HepG2 (cell line): ENCODE data around the gene PRKAR2B. TPM values are rescaled to one million over a fixed set of nuclear protein-coding genes. Genes with fewer than 3 reads are reported as not detected.
A peak's percentile ranks its signal among the peaks of the same experiment; 100 is the strongest.

Experiments used
- ATF2 ChIP-seq: sonication (generic); formaldehyde crosslinking; IDR thresholded peaks from 2 replicates; pipeline ENCODE4 v1.4.0; 2020; ENCODE audit warnings: missing genetic modification reagents
- ATF3 ChIP-seq: sonication (generic); formaldehyde crosslinking; IDR thresholded peaks from 2 replicates; pipeline ENCODE4 v1.4.0; 2020; ENCODE audit warnings: missing genetic modification reagents
- CBX2 ChIP-seq, 2 experiments: fragments of 200-600 bp in 1 of 2; sonication (generic); formaldehyde crosslinking in 1 of 2; IDR thresholded peaks; 2 replicates each; pipeline versions ENCODE4 v1.7.0 to v1.8.1; 2018 to 2022; ENCODE audit warnings: low read depth in 2 of 2, low read length in 1 of 2, mild to moderate bottlenecking in 1 of 2, missing genetic modification reagents in 1 of 2
- CSRNP1 ChIP-seq: sonication (generic); formaldehyde crosslinking; IDR thresholded peaks from 2 replicates; pipeline ENCODE4 v1.8.1; 2023; ENCODE audit warnings: mild to moderate bottlenecking, missing genetic modification reagents
- KDM5A ChIP-seq: fragments of 200-600 bp; sonication (generic); IDR thresholded peaks from 2 replicates; pipeline ENCODE4 v1.7.0; 2018; ENCODE audit warnings: antibody characterized with exemption, mild to moderate bottlenecking, low read length, borderline replicate concordance
- NFRKB ChIP-seq: fragments of 450-650 bp; IDR thresholded peaks from 2 replicates; pipeline ENCODE4 v1.6.1; 2017
- NR2C2 ChIP-seq: sonication (generic); formaldehyde crosslinking; IDR thresholded peaks from 2 replicates; pipeline ENCODE4 v1.4.0; 2020; ENCODE audit warnings: missing genetic modification reagents, mild to moderate bottlenecking, moderate library complexity, borderline replicate concordance
- PCBP1 ChIP-seq: fragments of 200-400 bp; formaldehyde crosslinking; IDR thresholded peaks from 2 replicates; pipeline ENCODE4 v1.6.1; 2017; ENCODE audit warnings: mild to moderate bottlenecking, low read depth, low read length, borderline replicate concordance
- SNAPC5 ChIP-seq: sonication (generic); formaldehyde crosslinking; IDR thresholded peaks from 2 replicates; pipeline ENCODE4 v1.8.1; 2023; ENCODE audit warnings: mild to moderate bottlenecking, missing genetic modification reagents, borderline replicate concordance
- XBP1 ChIP-seq: sonication (generic); formaldehyde crosslinking; IDR thresholded peaks from 2 replicates; pipeline ENCODE4 v1.5.0; 2020; ENCODE audit warnings: missing genetic modification reagents
- ZNF329 ChIP-seq: sonication (generic); formaldehyde crosslinking; IDR thresholded peaks from 2 replicates; pipeline ENCODE4 v1.9.0; 2021; ENCODE audit warnings: low read depth, mild to moderate bottlenecking, missing genetic modification reagents
- ZNF354B ChIP-seq: sonication (generic); formaldehyde crosslinking; IDR thresholded peaks from 2 replicates; pipeline ENCODE4 v1.8.0; 2022; ENCODE audit warnings: mild to moderate bottlenecking, missing genetic modification reagents
- ZNF513 ChIP-seq: sonication (generic); formaldehyde crosslinking; conservative IDR thresholded peaks from 2 replicates; pipeline ENCODE4 v1.5.0; 2020; ENCODE audit warnings: missing genetic modification reagents
- ZNF687 ChIP-seq: sonication (generic); formaldehyde crosslinking; IDR thresholded peaks from 2 replicates; pipeline ENCODE4 v1.5.1; 2020; ENCODE audit warnings: mild to moderate bottlenecking, missing genetic modification reagents, moderate library complexity
- ZNF746 ChIP-seq: sonication (generic); formaldehyde crosslinking; IDR thresholded peaks from 2 replicates; pipeline ENCODE4 v1.8.0; 2022; ENCODE audit warnings: mild to moderate bottlenecking, missing genetic modification reagents
- ZNF766 ChIP-seq: sonication (generic); formaldehyde crosslinking; IDR thresholded peaks from 2 replicates; pipeline ENCODE4 v1.5.0; 2020; ENCODE audit warnings: missing genetic modification reagents, borderline replicate concordance
- polyA plus RNA-seq, 8 experiments: library from polyadenylated mRNA; depleted of rRNA in 3 of 8; stranded (reverse) in 7 of 8; unstranded in 1 of 8; fragments of >200 nt; fragmentation: Illumina TruSeq in 4 of 8; extraction: Trizol in 4 of 8; gene quantifications; 2 replicates each; pipeline versions ENCODE4 v1.2.1 to v1.2.3, GENCODE V29; 2011 to 2016; ENCODE audit warnings: low read depth in 4 of 8, missing spikeins in 1 of 8, mixed read lengths in 1 of 8; ENCODE audit not compliant: insufficient read depth in 1 of 8
- total RNA-seq, 5 experiments: library from RNA; depleted of rRNA; stranded (reverse); fragments of >200 nt; fragmentation: Illumina TruSeq; extraction: Trizol; gene quantifications; 2 replicates each; pipeline ENCODE4 v1.2.3, GENCODE V29; 2016; ENCODE audit warnings: low read depth in 1 of 5

The PRKAR2B gene
- total and polyA plus RNA-seq, 2 of the 13 experiments (the other 11 are each of a cell fraction or from before 2014, with no cell fraction given), result not detected

- TF ChIP-seq ZNF687 (CRISPR knock-in tag), result peak; percentile 67
- peak; percentile 46; the same call in 1 of the 2 replicates for TF ChIP-seq XBP1 (CRISPR knock-in tag)
- peak; percentile 28; the same call in 1 of the 2 replicates for TF ChIP-seq CSRNP1 (CRISPR knock-in tag)
- 0 out of 2 replicates have a peak, but pooled peaks have one; percentile 53 for TF ChIP-seq ZNF354B (CRISPR knock-in tag)
- peak; percentile 71; the same call in 1 of the 2 replicates for TF ChIP-seq KDM5A
- TF ChIP-seq NR2C2, result peak; percentile 86
- no peak for TF ChIP-seq ATF2 (CRISPR knock-in tag)
- peak; percentile 92 for TF ChIP-seq NFRKB
- peak; percentile 22; the same call in 1 of the 2 replicates for TF ChIP-seq PCBP1
- no peak for TF ChIP-seq CBX2 (IDR thresholded peaks at IDR 0.05; ENCODE audit: low read depth, low read length)
- no peak for TF ChIP-seq CBX2 (CRISPR knock-in tag; IDR thresholded peaks at IDR 0.05; ENCODE audit: low read depth)
- no peak for TF ChIP-seq ZNF513 (CRISPR knock-in tag)
- 0 out of 2 replicates have a peak, but pooled peaks have one; percentile 24 for TF ChIP-seq ZNF329 (CRISPR knock-in tag)
- TF ChIP-seq ZNF766 (CRISPR knock-in tag), result no peak
- TF ChIP-seq SNAPC5 (CRISPR knock-in tag), result 0 out of 2 replicates have a peak, but pooled peaks have one; percentile 15
- TF ChIP-seq ZNF746 (CRISPR knock-in tag), result peak; percentile 65
- TF ChIP-seq ATF3 (CRISPR knock-in tag), result peak; percentile 14; the same call in 1 of the 2 replicates
These were observed 124.0 kb downstream of the PRKAR2B start, which contains the start of gene HBP1 (continued) for GRCh38 chr7:107168233-107169119.
